A673 (cell line): ENCODE data around the gene NAGA.

Experiments
- EZH2 ChIP-seq: fragments of 200-600 bp; sonication (generic); IDR thresholded peaks from 2 replicates; pipeline ENCODE4 v1.6.1; 2017; ENCODE audit warnings: borderline replicate concordance, low read depth, mild to moderate bottlenecking, mixed read lengths, antibody characterized with exemption, low read length; ENCODE audit not compliant: poor library complexity, severe bottlenecking
- TF ChIP-seq, protein P1 (sequence below): fragments of 300-800, 200-600 bp; sonication (generic); conservative IDR thresholded peaks from 2 replicates; pipeline ENCODE4 v1.5.1; 2017; ENCODE audit warnings: low read depth, mild to moderate bottlenecking, antibody characterized with exemption, low read length, moderate library complexity, mixed read lengths

GRCh38 chr22:42026705-42027104, 43.9 kb downstream of the NAGA start:
- no peak for TF ChIP-seq EZH2
- TF ChIP-seq, protein P1, sequence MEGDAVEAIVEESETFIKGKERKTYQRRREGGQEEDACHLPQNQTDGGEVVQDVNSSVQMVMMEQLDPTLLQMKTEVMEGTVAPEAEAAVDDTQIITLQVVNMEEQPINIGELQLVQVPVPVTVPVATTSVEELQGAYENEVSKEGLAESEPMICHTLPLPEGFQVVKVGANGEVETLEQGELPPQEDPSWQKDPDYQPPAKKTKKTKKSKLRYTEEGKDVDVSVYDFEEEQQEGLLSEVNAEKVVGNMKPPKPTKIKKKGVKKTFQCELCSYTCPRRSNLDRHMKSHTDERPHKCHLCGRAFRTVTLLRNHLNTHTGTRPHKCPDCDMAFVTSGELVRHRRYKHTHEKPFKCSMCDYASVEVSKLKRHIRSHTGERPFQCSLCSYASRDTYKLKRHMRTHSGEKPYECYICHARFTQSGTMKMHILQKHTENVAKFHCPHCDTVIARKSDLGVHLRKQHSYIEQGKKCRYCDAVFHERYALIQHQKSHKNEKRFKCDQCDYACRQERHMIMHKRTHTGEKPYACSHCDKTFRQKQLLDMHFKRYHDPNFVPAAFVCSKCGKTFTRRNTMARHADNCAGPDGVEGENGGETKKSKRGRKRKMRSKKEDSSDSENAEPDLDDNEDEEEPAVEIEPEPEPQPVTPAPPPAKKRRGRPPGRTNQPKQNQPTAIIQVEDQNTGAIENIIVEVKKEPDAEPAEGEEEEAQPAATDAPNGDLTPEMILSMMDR = no peak
